ENCODE results near the gene ZNF253.
A peak's percentile ranks its signal among the peaks of the same experiment; 100 is the strongest.
"Not testable (repeated sequence)": the region's sequence is repeated elsewhere in the genome, so short reads cannot be mapped to it uniquely, and the experiment has no call there.

ZNF253 gene

DNA sequence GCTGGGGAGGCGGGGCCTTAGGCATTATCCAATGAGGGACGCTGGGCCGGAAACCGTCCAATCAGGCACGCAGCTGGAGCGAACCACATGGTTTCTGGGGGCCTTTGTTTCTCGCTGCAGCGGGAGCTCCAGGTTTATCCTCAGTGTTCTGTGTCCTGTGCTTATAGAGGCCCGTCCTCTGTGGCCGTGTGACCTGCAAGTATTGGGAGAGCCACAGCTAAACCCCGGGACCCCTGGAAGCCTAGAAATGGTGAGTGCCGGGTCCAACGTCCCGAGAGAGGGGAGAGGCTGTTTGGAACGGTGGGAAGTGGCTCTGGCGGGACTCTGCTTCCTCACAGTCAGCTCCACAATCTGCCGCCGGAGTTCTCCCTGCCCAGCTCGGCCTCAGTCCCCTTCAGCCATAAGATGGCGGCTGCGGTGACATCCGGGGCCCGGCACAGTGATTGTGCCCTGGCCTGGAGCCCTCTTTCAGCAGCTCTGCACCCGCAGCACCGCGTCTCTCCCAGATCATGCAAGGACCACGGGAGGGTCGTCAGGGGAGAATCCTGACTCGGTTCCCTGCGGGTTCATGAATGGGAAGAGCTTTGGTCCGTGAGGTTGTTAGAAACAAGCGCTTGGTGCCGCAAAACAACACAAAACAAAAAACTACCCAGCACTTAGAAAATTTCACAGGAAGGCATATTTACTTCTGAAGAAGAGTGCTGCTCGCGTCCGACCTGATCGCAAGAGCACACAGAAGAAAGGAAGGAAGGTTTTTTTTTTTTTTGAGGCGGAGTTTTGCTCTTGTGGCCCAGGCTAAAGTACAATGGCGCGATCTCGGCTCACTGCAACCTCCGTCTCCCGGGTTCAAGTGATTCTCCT is at the start of gene ZNF253:
TSS of gene ZNF253 (plus strand) at position 133 of the 861 bp plus-strand sequence. CDS start at position 248, 115 bp downstream.
- peak; percentile 93 for DNase-seq (ENCODE audit: low spot score)

DNA sequence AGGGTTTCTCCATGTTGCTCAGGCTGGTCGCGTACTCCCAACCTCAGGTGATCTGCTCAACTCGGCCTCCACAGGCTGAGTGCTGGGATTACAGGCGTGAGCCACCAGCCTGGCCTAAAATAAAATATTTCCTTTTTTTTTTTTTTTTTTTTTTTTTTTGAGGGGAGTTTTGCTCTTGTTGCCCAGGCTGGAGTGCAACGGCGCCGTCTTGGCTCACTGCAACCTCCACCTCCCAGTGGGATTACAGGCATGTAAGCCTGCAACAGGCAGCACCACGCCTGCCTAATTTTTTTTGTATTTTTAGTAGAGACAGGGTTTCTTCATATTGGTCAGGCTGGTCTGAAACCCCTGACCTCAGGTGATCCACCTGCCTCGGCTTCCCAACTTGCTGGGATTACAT is 49.0 kb upstream of the ZNF253 start:
- no peak for DNase-seq (ENCODE audit: low spot score)

DNA sequence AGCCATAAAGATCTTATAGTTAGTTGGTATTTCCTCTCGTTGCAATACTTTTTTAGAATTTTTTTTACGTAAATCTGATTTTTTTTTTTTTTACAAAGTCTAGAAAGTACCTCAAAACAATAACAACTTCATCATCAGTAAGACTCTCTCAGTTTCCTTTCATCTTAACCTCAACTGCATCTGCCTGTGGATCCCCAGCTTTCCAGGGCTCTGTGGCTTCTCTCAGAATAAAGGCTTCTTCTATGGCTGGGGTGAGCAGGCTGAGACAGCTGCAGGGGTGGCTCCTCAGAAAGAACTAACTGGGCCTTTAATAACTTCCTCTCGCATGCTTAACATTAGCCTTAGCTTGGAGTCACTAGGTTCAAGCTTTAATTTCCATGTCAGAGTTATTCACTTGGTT is 48.3 kb upstream of the ZNF253 start:
- no peak for DNase-seq (ENCODE audit: low spot score)

DNA sequence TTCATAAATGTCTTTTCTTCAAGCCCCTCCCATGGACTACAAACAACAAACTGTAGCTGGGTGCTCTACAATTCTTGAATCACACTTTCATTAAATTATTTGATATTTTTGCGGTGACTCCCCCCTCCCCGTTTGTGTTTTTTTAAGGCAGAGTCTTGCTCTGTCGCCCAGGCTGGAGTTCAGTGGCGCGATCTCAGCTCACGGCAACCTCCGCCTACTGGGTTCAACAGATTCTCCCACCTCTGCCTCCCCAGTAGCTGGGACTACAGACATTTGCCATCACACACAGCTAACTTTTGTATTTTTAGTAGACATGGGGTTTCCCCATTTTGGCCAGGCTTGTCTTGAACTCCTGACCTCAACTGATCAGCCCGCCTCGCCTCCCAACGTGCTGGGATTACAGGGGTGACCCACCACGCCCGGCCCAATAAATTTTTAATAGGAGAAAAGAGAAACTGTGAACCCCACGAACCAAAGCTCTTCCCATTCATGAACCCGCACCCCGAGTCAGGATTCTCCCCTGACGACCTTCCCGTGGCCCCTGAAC is 44.8 kb upstream of the ZNF253 start:
- no peak for DNase-seq (ENCODE audit: low spot score)

DNA sequence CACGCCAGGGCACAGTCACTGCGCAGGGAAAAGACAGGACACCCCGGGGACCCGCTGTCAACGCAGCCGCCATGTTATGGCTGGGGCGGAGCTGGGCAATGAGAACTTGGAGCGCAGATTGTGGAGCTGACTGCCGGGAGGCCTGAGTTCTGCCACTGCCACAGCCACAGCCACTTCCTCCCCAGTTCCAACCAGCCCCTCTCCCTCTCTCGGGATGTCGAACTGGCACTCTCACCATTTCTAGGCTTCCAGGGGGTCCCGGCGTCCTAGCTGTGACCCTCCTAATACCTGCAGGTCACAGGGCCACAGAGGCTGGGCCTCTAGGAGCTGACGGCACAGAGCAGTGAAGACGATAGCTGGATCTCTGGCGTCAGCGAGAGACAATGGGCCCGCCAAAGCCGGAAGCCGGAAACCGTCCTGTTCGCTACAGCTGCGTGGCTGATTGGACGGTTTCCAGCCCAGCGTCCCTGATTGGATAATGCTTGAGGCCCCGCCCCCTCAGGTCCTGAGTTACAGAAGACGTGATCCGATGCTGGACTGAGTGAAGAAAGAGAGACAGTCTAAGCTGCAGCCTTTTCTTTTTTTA is 44.2 kb upstream of the ZNF253 start, which contains the start of gene ZNF506:
TSS of gene ZNF506 (minus strand) at position 385 of the 586 bp plus-strand sequence. CDS start at position 238, 147 bp downstream.
- peak; percentile 85 for DNase-seq (ENCODE audit: low spot score)

DNA sequence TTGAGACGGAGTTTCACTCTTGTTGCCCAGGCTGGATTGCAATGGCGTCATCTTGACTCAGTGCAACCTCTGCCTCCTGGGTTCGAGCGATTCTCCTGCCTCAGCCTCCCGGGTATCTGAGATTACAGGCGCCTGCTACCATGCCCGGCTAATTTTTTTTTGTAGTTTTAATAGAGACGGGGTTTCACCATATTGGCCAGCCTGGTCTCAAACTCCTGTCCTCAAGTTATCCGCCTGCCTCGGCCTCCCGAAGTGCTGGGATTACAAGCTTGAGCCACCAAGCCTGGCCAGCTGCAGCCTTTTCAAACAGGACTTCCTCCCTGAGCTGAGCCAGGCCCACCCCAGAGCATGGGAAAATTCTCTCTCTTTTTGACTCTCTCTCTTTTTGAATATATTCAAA is 43.7 kb upstream of the ZNF253 start:
- DNase-seq (ENCODE audit: low spot score): not testable (repeated sequence)

DNA sequence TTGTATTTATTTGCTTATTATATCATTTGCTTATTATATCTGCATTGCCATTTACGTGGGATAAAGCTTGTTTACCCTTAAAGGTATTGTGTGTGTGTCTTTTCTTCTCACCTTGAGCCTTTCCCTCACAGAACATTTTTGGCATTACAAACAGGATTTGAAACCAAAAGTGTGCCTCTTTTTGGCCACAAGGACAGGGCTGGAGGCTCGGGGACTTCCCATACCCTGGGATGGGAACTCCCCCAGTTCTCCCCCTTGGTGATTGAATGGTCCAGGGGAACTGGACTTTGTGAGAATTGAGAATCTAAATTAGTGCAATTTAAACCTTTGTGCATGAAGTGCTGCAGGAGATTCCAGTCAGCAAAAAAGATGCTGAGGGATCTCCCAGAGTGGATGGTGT is 41.8 kb upstream of the ZNF253 start:
- DNase-seq (ENCODE audit: low spot score): no peak

DNA sequence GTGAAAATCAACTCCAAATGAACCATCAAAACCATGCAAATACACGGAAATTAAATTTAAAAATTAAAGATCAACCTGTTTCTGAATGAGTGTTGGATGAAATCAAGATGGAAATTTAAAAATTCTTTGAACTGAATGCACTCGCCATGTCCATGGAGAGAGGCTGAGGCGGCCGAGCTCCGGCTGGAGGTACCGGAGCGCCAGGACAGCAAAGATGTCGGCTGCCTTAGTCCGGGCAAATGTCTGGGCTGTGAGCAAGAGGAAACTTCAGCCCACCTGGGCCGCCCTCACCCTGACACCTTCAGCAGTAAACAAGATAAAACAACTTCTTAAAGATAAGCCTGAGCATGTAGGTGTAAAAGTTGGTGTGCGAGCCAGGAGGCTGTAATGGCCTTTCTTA is 38.8 kb upstream of the ZNF253 start:
- no peak for DNase-seq (ENCODE audit: low spot score)

DNA sequence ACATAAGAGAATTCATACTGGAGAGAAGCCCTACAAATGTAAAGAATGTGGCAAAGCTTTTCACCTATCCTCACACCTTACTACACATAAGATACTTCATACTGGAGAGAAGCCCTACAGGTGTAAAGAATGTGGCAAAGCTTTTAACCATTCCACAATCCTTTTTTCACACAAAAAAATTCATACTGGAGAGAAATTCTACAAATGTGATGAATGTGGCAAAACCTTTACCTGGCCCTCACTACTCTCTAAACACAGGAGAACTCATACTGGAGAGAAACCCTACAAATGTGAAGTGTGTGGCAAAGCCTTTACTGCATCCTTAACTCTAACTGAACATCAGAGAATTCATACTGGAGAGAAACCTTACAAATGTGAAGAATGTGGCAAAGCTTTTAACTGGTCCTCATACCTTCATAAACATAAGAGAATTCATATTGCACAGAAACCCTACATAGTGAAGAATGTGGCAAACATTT is 30.1 kb upstream of the ZNF253 start:
- no peak for DNase-seq (ENCODE audit: low spot score)

DNA sequence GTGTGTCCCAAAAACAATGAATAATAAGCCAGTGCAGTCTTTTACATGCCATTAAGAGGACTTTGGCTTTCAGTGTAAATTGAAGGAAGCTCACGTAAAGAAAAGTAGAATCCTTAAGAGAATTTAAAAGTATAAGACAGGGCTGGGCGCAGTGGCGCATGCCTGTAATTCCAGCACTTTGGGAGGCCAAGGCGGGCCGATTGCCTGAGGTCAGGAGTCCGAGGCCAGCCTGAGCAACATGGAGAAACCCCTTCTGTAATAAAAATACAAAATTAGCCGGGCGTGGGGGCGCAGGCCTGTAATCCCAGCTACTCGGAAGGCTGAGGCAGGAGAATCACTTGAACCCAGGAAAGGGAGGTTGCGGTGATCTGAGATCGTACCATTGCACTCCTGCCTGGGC is 17.9 kb upstream of the ZNF253 start:
- no peak for DNase-seq (ENCODE audit: low spot score)

DNA sequence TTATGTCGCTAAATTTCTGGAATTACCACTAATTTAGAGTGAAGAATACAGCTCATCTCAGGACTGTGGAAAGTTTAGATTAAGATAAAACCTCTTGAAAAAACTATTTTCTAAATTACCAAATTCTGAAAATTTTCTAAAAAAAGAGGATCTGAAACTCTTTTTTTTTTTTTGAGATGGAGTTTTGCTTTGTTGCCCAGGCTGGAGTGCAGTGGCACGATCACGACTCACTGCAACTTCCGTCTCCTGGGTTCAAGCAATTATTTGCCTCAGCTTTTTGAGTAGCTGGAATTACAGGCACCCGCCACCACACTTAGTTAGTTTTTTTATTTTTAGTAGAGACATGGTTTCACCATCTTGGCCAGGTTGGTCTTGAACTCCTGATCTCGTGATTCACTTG is 16.6 kb upstream of the ZNF253 start:
- no peak for DNase-seq (ENCODE audit: low spot score)

DNA sequence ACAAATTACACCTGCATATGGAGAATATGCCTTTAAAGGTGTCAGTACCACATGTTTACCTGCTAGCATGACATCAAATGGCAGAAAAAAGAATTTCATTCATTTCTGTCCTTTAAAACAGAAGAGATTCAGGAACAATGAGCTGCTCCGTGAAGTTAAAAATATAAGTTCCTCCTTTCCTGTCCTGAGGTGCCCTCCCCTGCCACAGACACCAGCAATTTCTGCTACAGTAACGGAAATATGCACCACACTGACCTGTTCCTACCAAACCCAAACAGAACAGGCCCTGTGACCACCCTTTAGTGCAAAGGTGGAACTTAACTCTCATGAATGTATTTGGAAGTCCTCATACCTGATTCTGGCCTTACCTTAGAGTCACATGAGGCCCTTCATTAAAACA is 13.9 kb upstream of the ZNF253 start:
- DNase-seq (ENCODE audit: low spot score): not testable (repeated sequence)

DNA sequence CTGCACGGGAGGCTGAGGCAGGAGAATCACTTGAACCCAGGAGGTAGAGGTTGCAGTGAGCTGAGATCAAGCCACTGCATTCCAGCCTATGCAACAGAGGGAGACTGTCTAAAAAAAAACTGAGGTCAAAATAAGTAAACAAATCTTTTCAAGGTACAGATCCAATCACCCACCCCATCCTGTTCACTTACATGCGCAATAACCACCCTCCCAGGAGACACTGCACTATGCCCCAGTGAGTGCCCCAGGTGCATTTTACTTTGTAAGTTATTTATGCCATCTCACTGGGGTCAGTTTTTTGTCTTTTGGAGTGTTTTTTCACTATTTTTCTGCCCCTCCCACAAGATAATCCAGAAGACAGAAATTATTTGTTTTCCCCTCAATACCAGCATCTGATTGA is 6.9 kb upstream of the ZNF253 start:
- DNase-seq (ENCODE audit: low spot score): no peak

DNA sequence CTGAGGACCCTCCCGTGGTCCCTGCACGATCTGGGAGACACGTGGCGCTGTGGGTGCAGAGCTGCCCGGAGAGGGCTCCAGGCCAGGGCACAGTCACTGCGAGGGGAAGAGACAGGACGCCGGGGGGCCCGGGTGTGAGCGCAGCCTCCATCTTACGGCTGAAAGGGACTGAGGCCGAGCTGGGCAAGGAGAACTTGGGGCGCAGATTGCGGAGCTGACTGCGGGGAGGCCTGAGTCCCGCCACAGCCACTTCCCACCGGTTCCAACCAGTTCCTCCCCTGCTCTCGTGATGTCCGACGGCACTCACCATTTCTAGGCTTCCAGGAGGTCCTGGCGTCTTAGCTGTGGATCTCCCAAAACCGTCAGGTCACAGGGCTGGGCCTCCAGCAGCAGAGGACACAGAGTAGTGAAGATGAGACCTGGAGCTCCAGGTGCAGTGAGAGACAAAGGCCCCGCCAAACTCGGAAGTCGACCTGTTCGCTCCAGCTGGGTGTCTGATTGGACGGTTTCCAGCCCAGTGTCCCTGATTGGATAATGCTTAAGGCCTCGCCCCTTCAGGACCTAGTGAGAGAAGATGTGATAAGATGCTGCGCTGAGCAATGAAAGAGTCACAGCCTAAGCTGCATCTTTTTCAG is 4.8 kb upstream of the ZNF253 start:
- no peak for DNase-seq (ENCODE audit: low spot score)

DNA sequence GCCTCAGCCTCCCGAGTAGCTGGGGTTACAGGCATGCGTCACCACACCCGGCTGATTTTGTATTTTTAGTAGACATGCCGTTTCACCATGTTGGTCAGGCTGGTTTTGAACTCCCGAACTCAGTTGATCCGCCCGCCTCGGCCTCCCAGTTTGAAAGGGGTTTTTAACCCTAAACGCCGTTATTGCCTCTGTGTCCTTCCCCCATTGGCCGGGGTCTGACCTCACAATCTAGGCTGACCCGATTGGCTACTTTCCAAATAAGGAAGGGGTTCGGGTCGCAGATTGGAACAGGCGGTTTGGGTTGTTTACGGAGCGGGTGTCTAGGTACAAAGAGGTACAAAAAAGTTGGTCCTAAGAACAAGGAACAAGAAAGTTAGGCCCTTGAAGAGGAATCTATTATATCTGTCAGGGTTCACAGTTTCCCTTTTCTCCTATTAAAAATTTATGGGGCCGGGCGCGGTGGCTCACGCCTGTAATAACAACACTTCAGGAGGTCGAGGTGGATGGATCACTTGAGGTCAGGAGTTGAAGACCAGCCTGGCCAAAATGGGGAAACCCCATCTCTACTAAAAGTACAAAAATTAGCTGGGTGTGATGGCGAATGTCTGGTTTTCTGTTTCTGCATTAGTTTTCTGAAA is 1.0 kb downstream of the ZNF253 start:
- DNase-seq (ENCODE audit: low spot score): peak; percentile 45

DNA sequence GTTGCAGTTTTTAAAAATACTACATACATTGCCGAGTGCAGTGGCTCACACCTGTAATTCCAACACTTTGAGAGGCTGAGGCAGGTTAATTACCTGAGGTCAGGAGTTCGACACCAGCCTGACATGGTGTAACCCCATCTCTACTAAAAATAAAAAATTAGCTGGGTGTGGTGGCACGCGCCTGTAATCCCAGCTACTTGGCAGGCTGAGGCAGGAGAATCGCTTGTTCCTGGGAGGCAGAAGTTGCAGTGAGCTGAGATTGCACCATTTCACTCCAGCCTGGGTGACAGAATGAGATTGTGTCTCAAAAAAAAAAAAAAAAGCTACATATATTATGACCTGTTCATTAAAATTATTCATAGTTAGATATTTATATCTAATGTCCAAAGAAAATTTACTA is 4.4 kb downstream of the ZNF253 start:
- DNase-seq (ENCODE audit: low spot score): not testable (repeated sequence)

DNA sequence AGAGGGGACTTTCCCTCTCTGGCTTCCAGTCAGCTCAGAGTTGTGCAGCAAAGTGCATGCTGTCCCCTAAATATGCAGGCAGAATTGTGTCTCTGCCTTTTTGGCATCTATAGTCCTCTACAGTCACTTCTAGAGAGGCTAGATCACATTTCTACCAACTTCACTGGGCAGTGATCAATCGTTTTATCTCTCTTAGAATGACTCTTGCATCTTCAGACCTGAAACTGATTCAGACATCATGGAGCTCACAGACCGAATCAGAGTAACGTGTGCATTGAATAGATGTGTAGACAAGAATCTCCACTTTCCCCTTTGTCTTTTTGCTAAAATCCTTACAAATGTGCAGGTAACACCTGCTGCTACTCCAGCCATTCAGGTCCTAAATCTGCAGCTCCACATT is 6.2 kb downstream of the ZNF253 start:
- no peak for DNase-seq (ENCODE audit: low spot score)

DNA sequence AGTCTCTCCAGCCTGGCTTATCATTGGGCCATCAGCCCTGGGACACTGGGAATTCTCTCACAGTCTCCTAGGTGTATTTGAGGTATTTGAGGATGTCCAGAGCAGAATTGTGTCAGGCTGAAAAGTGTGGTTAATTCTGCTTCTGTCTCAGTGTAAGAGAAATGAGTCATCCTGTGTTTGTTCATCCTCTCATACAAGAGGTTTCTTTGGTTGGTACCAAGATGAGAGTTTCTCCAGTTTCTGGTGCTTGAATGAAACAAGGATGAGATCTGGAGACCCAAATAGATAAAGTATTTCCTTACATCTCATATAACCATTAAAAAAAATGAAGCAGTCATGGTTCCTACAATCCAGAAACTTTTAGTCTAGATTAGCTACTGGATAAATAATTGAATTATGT is 7.7 kb downstream of the ZNF253 start:
- DNase-seq (ENCODE audit: low spot score): no peak

DNA sequence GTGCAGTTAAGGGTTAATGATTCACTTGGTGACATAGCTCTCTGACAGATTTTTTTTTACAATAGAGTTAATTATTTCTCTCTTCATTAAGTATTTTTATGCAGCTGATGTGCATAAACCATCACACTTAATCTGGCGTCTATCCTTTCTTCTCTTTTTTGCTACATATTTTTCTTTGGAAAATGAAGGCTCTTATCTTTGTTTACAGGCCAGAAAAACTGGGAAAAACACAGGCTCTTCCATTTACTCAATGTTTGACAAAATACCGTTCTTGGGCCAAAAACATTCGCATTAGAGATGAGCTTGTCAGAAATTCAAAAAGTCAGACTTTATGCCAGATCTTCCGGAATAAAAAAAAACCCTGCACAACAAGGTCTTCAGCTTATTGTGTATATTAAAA is 12.0 kb downstream of the ZNF253 start:
- no peak for DNase-seq (ENCODE audit: low spot score)

DNA sequence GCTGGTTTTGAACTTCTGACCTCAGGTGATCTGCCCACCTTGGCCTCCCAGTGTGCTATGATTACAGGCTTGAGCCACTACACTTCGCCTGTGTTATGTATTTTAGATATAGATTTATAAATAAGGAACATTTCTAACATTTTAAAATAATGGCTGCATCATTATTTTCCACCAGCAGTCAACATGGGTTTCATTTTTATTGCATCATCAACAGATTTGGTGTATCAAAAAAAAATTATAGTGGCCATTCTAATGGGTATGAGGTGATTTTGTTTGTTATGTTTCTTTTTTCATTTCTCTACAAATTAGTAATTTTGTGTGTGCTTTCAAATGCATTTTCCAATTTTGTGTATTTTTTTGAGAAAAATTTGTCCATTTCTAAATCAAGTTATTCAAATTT is 18.9 kb downstream of the ZNF253 start:
- no peak for DNase-seq (ENCODE audit: low spot score)

DNA sequence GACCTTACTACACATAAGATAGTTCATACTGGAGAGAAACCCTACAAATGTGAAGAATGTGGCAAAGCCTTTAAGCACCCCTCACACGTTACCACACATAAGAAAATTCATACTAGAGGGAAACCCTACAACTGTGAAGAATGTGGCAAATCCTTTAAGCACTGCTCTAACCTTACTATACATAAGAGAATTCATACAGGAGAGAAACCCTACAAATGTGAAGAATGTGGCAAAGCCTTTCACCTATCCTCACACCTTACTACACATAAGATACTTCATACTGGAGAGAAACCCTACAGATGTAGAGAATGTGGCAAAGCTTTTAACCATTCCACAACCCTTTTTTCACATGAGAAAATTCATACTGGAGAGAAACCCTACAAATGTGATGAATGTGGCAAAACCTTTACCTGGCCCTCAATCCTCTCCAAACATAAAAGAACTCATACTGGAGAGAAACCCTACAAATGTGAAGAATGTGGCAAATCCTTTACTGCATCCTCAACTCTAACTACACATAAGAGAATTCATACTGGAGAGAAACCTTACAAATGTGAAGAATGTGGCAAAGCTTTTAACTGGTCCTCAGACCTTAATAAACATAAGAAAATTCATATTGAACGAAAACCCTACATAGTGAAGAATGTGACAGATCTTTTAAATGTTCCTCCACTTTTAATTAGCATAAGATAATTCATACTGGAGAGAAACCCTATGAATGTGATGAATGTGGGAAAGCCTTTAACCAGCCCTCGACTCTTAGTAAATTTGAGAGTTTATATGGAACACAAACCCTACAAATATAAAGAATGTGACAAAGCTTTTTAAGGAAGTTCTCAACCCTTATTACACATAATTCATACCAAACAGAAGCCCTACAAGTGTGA is 26.6 kb downstream of the ZNF253 start:
- DNase-seq (ENCODE audit: low spot score): not testable (repeated sequence)

All from D341Med (cell line).